ENCODE measurements around the gene CISD1. TPM values are rescaled to one million over a fixed set of nuclear protein-coding genes. Genes with fewer than 3 reads are reported as not detected.
"Not testable (repeated sequence)": the region's sequence is repeated elsewhere in the genome, so short reads cannot be mapped to it uniquely, and the experiment has no call there.

Gene CISD1
- 31.7 and 57.1 TPM in 2 replicates for polyA plus RNA-seq (2011; rRNA removed)
- 3.6 and 5.4 TPM in 2 replicates for polyA minus RNA-seq (2011; rRNA and poly(A)+ RNA removed)

GRCh38 chr10:58268946-58269781, at the start of gene CISD1:
CISD1 (plus strand) TSS chr10:58269162; CDS start chr10:58269274, 112 bp downstream.
- TF ChIP-seq CTCF (IDR thresholded peaks at IDR 0.05; ENCODE audit: insufficient read depth, low read depth, low read length): no peak
- Histone ChIP-seq H3K27me3 (ENCODE audit: control insufficient read depth, insufficient read depth, low read length) (no peaks in the 10 kb centered on the region), H3K36me3 (ENCODE audit: control insufficient read depth, insufficient read depth, low read length) (no peaks in the 10 kb centered on the region), H3K4me3 (ENCODE audit: low read depth, low read length) (peak within 1 kb of the TSS; percentile 99)
- DNase-seq (ENCODE audit: low read depth): peak; percentile 96
- ChIA-PET CTCF (interaction anchor here (1.4 to 2.5 kb wide), 3 partner anchors 22 to 91 kb away, joined by 5 to 12 read pairs (median 9); no protein-coding TSS in a partner anchor), POLR2A (no interaction called here)

- POLR2A ChIA-PET: no interaction called here
- DNase-seq (ENCODE audit: low read depth): no peak
- CTCF ChIA-PET: no interaction called here
Observed at GRCh38 chr10:58219875-58220274, 49.1 kb upstream of the CISD1 start.

GRCh38 chr10:58220769-58221451, 48.1 kb upstream of the CISD1 start:
- TF ChIP-seq CTCF (IDR thresholded peaks at IDR 0.05; ENCODE audit: insufficient read depth, low read depth, low read length): no peak
- Histone ChIP-seq H3K27me3 (ENCODE audit: control insufficient read depth, insufficient read depth, low read length) (no peaks in the 10 kb centered on the region), H3K36me3 (ENCODE audit: control insufficient read depth, insufficient read depth, low read length) (no peaks in the 10 kb centered on the region), H3K4me3 (ENCODE audit: low read depth, low read length) (no peak overlapping the region)
- POLR2A ChIA-PET: interaction anchor here (0.6 kb wide), 1 partner anchor 19 kb away, joined by 5 read pairs; no protein-coding TSS in a partner anchor
- CTCF ChIA-PET: no interaction called here
- DNase-seq (ENCODE audit: low read depth): peak; percentile 33

More at GRCh38 chr10:58219875-58220274, 49.1 kb upstream of the CISD1 start:
- H3K4me3 ChIP-seq (ENCODE audit: low read depth, low read length): no peak overlapping the region
- H3K36me3 ChIP-seq (ENCODE audit: control insufficient read depth, insufficient read depth, low read length): no peaks in the 10 kb centered on the region
- H3K27me3 ChIP-seq (ENCODE audit: control insufficient read depth, insufficient read depth, low read length): no peaks in the 10 kb centered on the region
- no peak for TF ChIP-seq CTCF (IDR thresholded peaks at IDR 0.05; ENCODE audit: insufficient read depth, low read depth, low read length)

GRCh38 chr10:58225654-58226053, 43.3 kb upstream of the CISD1 start:
- POLR2A ChIA-PET: no interaction called here
- TF ChIP-seq CTCF (IDR thresholded peaks at IDR 0.05; ENCODE audit: insufficient read depth, low read depth, low read length): no peak
- CTCF ChIA-PET: interaction anchor here (1.7 kb wide), 1 partner anchor 11 kb away, joined by 4 read pairs; no protein-coding TSS in a partner anchor

GRCh38 chr10:58229856-58230255, 39.1 kb upstream of the CISD1 start:
- POLR2A ChIA-PET; H3K27me3 ChIP-seq (ENCODE audit: control insufficient read depth, insufficient read depth, low read length); H3K36me3 ChIP-seq (ENCODE audit: control insufficient read depth, insufficient read depth, low read length); H3K4me3 ChIP-seq (ENCODE audit: low read depth, low read length); DNase-seq (ENCODE audit: low read depth): not testable (repeated sequence)
- CTCF ChIA-PET: interaction anchor here (1.2 kb wide), 1 partner anchor 61 kb away, joined by 4 read pairs; no protein-coding TSS in a partner anchor

More at GRCh38 chr10:58225654-58226053, 43.3 kb upstream of the CISD1 start:
- no peaks in the 10 kb centered on the region for H3K27me3 ChIP-seq (ENCODE audit: control insufficient read depth, insufficient read depth, low read length)
- H3K36me3 ChIP-seq (ENCODE audit: control insufficient read depth, insufficient read depth, low read length): no peaks in the 10 kb centered on the region; the same call in 1 of the 2 replicates
- no peak overlapping the region for H3K4me3 ChIP-seq (ENCODE audit: low read depth, low read length)
- no peak for DNase-seq (ENCODE audit: low read depth)

Measured in BJ (cell line).